B cell (primary cell): ENCODE results near the gene GCA. TPM values are rescaled to one million over a fixed set of nuclear protein-coding genes. Genes with fewer than 3 reads are reported as not detected.

Experiments
- ATAC-seq: fragments of 200-7000 bp; cut with Tn5 transposase; one replicate; pipeline ENCODE4 v1.10.0; 2021; ENCODE audit warnings: low read depth, mild to moderate bottlenecking, moderate number of reproducible peaks, moderate library complexity
- CTCF ChIA-PET: fragments of 350-600 bp; sonication (Branson Sonifier 250); formaldehyde crosslinking; loops from one replicate; lab custom pipeline; 2021; ENCODE audit warnings: antibody characterized with exemption, inconsistent platforms; lab: Charles Lee
- POLR2A ChIA-PET: fragments of 350-600 bp; sonication (Branson Sonifier 250); formaldehyde crosslinking; loops from one replicate; lab custom pipeline; 2021; ENCODE audit warnings: antibody characterized with exemption; lab: Charles Lee
- DNase-seq: peaks from one replicate; pipeline ENCODE4 v3.0.0; 2013
- H2AFZ ChIP-seq: 2 replicates; pipeline ENCODE4 v1.6.1; 2012; ENCODE audit warnings: mild to moderate bottlenecking, low read depth, low read length; ENCODE audit not compliant: insufficient read depth, poor library complexity, severe bottlenecking
- H3K27ac ChIP-seq, 2 donors: 1 replicate in 1 of 2; 2 replicates in 1 of 2; pipeline ENCODE4 v1.5.1; 2012 to 2013; ENCODE audit warnings: low read length in 2 of 2, mild to moderate bottlenecking in 2 of 2, moderate library complexity in 1 of 2
- H3K27me3 ChIP-seq, 4 experiments: fragments of 200-600 bp in 1 of 4; sonication (generic) in 1 of 4; replicated peaks in 1 of 4; 1 replicate in 2 of 4; 2 replicates in 2 of 4; pipeline versions ENCODE4 v1.6.1 to v1.7.0; 2013 to 2016; ENCODE audit warnings: low read length in 3 of 4, mild to moderate bottlenecking in 2 of 4, mixed read lengths in 1 of 4, moderate library complexity in 1 of 4; ENCODE audit not compliant: insufficient read depth in 4 of 4, control insufficient read depth in 3 of 4; ENCODE audit errors: control extremely low read depth in 1 of 4
- H3K36me3 ChIP-seq, 2 experiments: replicated peaks in 1 of 2; 1 replicate in 1 of 2; 2 replicates in 1 of 2; pipeline versions ENCODE4 v1.6.1 to v1.7.1; 2013; ENCODE audit warnings: low read length in 1 of 2; ENCODE audit not compliant: insufficient read depth in 2 of 2, control insufficient read depth in 1 of 2; ENCODE audit errors: control extremely low read depth in 1 of 2, extremely low read depth in 1 of 2
- H3K4me1 ChIP-seq, 2 donors: fragments of 200-600 bp in 1 of 2; sonication (generic) in 1 of 2; 1 replicate in 1 of 2; 2 replicates in 1 of 2; pipeline versions ENCODE4 v1.5.1 to v1.6.1; 2013 to 2017; ENCODE audit warnings: low read length in 2 of 2; ENCODE audit not compliant: control insufficient read depth in 2 of 2, insufficient read depth in 2 of 2
- H3K4me2 ChIP-seq: replicated peaks from 2 replicates; pipeline ENCODE3; 2012; ENCODE audit warnings: mild to moderate bottlenecking, low read depth, low read length; ENCODE audit not compliant: poor library complexity, severe bottlenecking
- H3K4me3 ChIP-seq, 5 experiments: fragments of 200-600 bp in 1 of 5; sonication (generic) in 1 of 5; 1 replicate in 3 of 5; 2 replicates in 2 of 5; pipeline versions ENCODE4 v1.5.1 to v1.7.0; 2011 to 2016; ENCODE audit warnings: low read length in 4 of 5, mild to moderate bottlenecking in 4 of 5, low read depth in 2 of 5, control low read depth in 1 of 5, moderate library complexity in 1 of 5; ENCODE audit not compliant: insufficient read depth in 1 of 5; ENCODE audit errors: control extremely low read depth in 1 of 5, extremely low read depth in 1 of 5
- H3K79me2 ChIP-seq: fragments of 200-600 bp; sonication (generic); one replicate; pipeline ENCODE4 v1.6.0; 2016; ENCODE audit warnings: low read length; ENCODE audit not compliant: control insufficient read depth, insufficient read depth
- H3K9ac ChIP-seq: fragments of 200-600 bp; sonication (generic); 2 replicates; pipeline ENCODE4 v1.6.1; 2017; ENCODE audit warnings: mild to moderate bottlenecking, low read length, moderate library complexity
- H3K9me3 ChIP-seq, 3 donors: one replicate each; pipeline versions ENCODE4 v1.6.1 to v1.7.1; 2013; ENCODE audit warnings: low read length in 2 of 3; ENCODE audit not compliant: control insufficient read depth in 2 of 3, insufficient read depth in 1 of 3; ENCODE audit errors: control extremely low read depth in 1 of 3
- H4K20me1 ChIP-seq: 2 replicates; pipeline ENCODE4 v1.6.0; 2012; ENCODE audit warnings: mild to moderate bottlenecking, low read length; ENCODE audit not compliant: insufficient read depth, control insufficient read depth, poor library complexity, severe bottlenecking
- H3K27ac Mint-ChIP-seq: one replicate; pipeline ENCODE4 v1.8.0; 2021; ENCODE audit warnings: mixed read lengths
- H3K27me3 Mint-ChIP-seq: one replicate; pipeline ENCODE4 v1.8.0; 2021; ENCODE audit warnings: mixed read lengths
- H3K4me1 Mint-ChIP-seq: one replicate; pipeline ENCODE4 v1.8.0; 2021; ENCODE audit warnings: mixed read lengths
- H3K4me3 Mint-ChIP-seq: one replicate; pipeline ENCODE4 v1.8.0; 2021; ENCODE audit warnings: mixed read lengths
- H3K9me3 Mint-ChIP-seq: one replicate; pipeline ENCODE4 v1.8.0; 2022; ENCODE audit warnings: mixed read lengths; ENCODE audit not compliant: insufficient read depth
- EZH2 ChIP-seq: IDR thresholded peaks from 2 replicates; pipeline ENCODE4 v1.6.1; 2012; ENCODE audit warnings: borderline replicate concordance, low read depth, mild to moderate bottlenecking, moderate library complexity, low read length; ENCODE audit not compliant: insufficient read depth, poor library complexity, severe bottlenecking
- WGBS: methylation state at CpG from one replicate; pipeline ENCODE4 v1.1.5; 2013; ENCODE audit warnings: missing lambda C conversion rate; ENCODE audit not compliant: insufficient coverage; 5-methylcytosine and 5-hydroxymethylcytosine counted together
- intact Hi-C: fragments of 100-400 bp; cut with micrococcal nuclease; formaldehyde crosslinking; loops from one replicate; pipeline ENCODE4 v1.10.0; 2022
- polyA plus RNA-seq: library from polyadenylated mRNA; depleted of rRNA; stranded (reverse); fragments of >200 nt; gene quantifications from 2 replicates; pipeline ENCODE4 v1.2.3, GENCODE V29; 2012
- total RNA-seq, 2 donors: library from RNA; stranded (reverse); fragments of 120-200 nt in 1 of 2; gene quantifications; 1 replicate in 1 of 2; 2 replicates in 1 of 2; pipeline versions ENCODE4 v1.2.3 to v1.2.4, GENCODE V29; 2013 to 2022
- TF ChIP-seq, protein P1 (sequence below): fragments of 200-600 bp; IDR thresholded peaks from one replicate; pipeline ENCODE4 v1.8.0; 2022; ENCODE audit warnings: antibody characterized with exemption, mild to moderate bottlenecking

Gene GCA
- total and polyA plus RNA-seq, 2 donors (not counting 1 experiment from before 2014, with no cell fraction given): 17.9 to 33.0 TPM

DNA sequence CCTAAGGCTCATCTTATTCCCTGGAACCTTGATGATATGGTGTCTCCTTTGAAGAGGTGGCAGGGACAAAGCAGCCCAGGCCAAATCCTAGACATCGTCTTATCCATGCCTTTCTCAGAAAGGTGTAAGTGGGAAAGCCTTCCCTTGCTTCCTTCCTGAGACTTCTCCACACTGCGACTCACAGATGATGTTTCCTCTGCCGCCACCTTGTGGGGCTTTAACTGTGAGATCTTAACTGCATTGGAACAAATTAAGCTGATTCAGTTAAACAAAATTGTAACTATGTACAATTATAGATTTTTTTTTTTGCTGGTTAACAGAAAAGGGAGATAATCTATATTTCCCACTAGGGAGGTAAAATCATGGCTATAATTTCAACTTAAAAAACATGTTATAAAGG is 10.0 kb upstream of the GCA start:
- no peak for TF ChIP-seq EZH2
- TF ChIP-seq, protein P1, sequence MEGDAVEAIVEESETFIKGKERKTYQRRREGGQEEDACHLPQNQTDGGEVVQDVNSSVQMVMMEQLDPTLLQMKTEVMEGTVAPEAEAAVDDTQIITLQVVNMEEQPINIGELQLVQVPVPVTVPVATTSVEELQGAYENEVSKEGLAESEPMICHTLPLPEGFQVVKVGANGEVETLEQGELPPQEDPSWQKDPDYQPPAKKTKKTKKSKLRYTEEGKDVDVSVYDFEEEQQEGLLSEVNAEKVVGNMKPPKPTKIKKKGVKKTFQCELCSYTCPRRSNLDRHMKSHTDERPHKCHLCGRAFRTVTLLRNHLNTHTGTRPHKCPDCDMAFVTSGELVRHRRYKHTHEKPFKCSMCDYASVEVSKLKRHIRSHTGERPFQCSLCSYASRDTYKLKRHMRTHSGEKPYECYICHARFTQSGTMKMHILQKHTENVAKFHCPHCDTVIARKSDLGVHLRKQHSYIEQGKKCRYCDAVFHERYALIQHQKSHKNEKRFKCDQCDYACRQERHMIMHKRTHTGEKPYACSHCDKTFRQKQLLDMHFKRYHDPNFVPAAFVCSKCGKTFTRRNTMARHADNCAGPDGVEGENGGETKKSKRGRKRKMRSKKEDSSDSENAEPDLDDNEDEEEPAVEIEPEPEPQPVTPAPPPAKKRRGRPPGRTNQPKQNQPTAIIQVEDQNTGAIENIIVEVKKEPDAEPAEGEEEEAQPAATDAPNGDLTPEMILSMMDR: peak; percentile 54
- no peak overlapping the region for H3K27ac ChIP-seq
- no peak overlapping the region for H3K27ac Mint-ChIP-seq
- no peaks in the 10 kb centered on the region for H3K4me1 Mint-ChIP-seq
- CTCF ChIA-PET: interaction anchor here (0.6 to 6.5 kb wide), 19 partner anchors 9 to 180 kb away, joined by 3 to 90 read pairs (median 6); partner anchors contain the start of genes GCA and IFIH1
- no CpG with 5 or more reads among the region's 3 CpGs for WGBS
- H2AFZ ChIP-seq: no peak overlapping the region
- H3K27me3 ChIP-seq: no peaks in the 10 kb centered on the region
- intact Hi-C loops: loop anchor here (1.0 to 2.0 kb wide), 3 partner anchors 15 to 113 kb away; partner anchors contain the start of gene IFIH1
- no peak overlapping the region for H3K9ac ChIP-seq
- no peaks in the 10 kb centered on the region for H3K9me3 Mint-ChIP-seq
- H3K4me2 ChIP-seq: no peak overlapping the region
- H3K4me3 Mint-ChIP-seq: no peak overlapping the region
- peak; percentile 51 for DNase-seq
- H3K27me3 Mint-ChIP-seq: no peaks in the 10 kb centered on the region
- H4K20me1 ChIP-seq: no peaks in the 10 kb centered on the region
- peak; percentile 45 for ATAC-seq
- no peaks in the 10 kb centered on the region for H3K36me3 ChIP-seq
- H3K4me3 ChIP-seq: no peak overlapping the region
- no peaks in the 10 kb centered on the region for H3K4me1 ChIP-seq
- H3K9me3 ChIP-seq: no peaks in the 10 kb centered on the region
- POLR2A ChIA-PET: interaction anchor here (1.1 kb wide), 1 partner anchor 15 kb away, joined by 3 read pairs; the partner anchor contains the start of gene IFIH1
- H3K79me2 ChIP-seq: no peaks in the 10 kb centered on the region

DNA sequence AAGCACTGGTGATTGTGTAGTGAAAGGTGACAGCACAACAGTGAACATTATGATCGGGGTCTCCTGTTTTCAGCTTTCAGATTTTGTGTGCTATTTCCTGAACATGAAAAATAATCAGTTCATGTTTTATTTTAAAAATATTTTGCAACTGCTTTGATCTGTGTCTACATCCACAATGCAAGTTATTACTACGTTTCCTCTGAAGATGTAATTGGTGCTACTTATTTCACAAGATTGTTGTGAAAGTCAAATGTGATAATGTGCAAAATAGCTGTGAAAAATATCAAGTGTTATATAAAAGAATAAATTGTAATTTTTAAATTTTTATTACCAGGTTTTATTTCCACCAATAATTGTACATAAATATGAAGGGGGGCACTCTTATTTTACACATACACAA is 6.1 kb upstream of the GCA start:
- intact Hi-C loops: no loop called here
- Histone ChIP-seq H3K36me3 (no peaks in the 10 kb centered on the region), H3K4me1 (no peaks in the 10 kb centered on the region), H3K27me3 (no peaks in the 10 kb centered on the region), H3K4me2 (no peak overlapping the region), H2AFZ (no peak overlapping the region), H3K79me2 (no peaks in the 10 kb centered on the region), H4K20me1 (no peaks in the 10 kb centered on the region), H3K9me3 (no peaks in the 10 kb centered on the region), H3K9ac (no peak overlapping the region), H3K27ac (no peak overlapping the region), H3K4me3 (no peak overlapping the region)
- DNase-seq (no peak), ATAC-seq (no peak)
- H3K4me1 Mint-ChIP-seq: no peaks in the 10 kb centered on the region
- H3K27ac Mint-ChIP-seq: no peak overlapping the region
- no peaks in the 10 kb centered on the region for H3K9me3 Mint-ChIP-seq
- no peak overlapping the region for H3K4me3 Mint-ChIP-seq
- no peaks in the 10 kb centered on the region for H3K27me3 Mint-ChIP-seq
- CTCF ChIA-PET: interaction anchor here (0.9 to 6.5 kb wide), 4 partner anchors 12 to 214 kb away, joined by 3 to 90 read pairs (median 10); no protein-coding TSS in a partner anchor
- POLR2A ChIA-PET: no interaction called here
- no CpG with 5 or more reads among the region's 2 CpGs for WGBS
- TF ChIP-seq, protein P1: no peak
- TF ChIP-seq EZH2: no peak
